Activated naive CD8-positive, alpha-beta T cell treated with anti-CD3 and anti-CD28 coated beads for 36 hours (primary cell): ENCODE results near the gene GLRX3. TPM values are rescaled to one million over a fixed set of nuclear protein-coding genes. Genes with fewer than 3 reads are reported as not detected.
A peak's percentile ranks its signal among the peaks of the same experiment; 100 is the strongest.
"Not testable (repeated sequence)": the region's sequence is repeated elsewhere in the genome, so short reads cannot be mapped to it uniquely, and the experiment has no call there.

Experiments used
- DNase-seq: peaks from one replicate; pipeline ENCODE4 v3.0.0; 2021
- H3K27ac Mint-ChIP-seq: one replicate; pipeline ENCODE4 v1.8.0; 2022; ENCODE audit warnings: mild to moderate bottlenecking, moderate library complexity, mixed read lengths
- H3K27me3 Mint-ChIP-seq: one replicate; pipeline ENCODE4 v1.8.0; 2022; ENCODE audit warnings: mild to moderate bottlenecking, mixed read lengths
- H3K36me3 Mint-ChIP-seq: one replicate; pipeline ENCODE4 v1.8.0; 2021; ENCODE audit warnings: mild to moderate bottlenecking, mixed read lengths
- H3K4me1 Mint-ChIP-seq: one replicate; pipeline ENCODE4 v1.8.0; 2021; ENCODE audit warnings: mixed read lengths
- H3K4me3 Mint-ChIP-seq: one replicate; pipeline ENCODE4 v1.8.0; 2022; ENCODE audit warnings: mild to moderate bottlenecking, moderate library complexity, mixed read lengths
- H3K9me3 Mint-ChIP-seq: one replicate; pipeline ENCODE4 v1.8.0; 2022; ENCODE audit warnings: mixed read lengths
- total RNA-seq, 2 experiments: library from RNA; stranded (reverse); gene quantifications; one replicate each; pipeline ENCODE4 v1.2.3, GENCODE V29; 2021

GLRX3 gene
- total RNA-seq, 2 experiments from 2014 or later: 142 to 146 TPM

- no peak for DNase-seq
- Mint-ChIP-seq H3K27me3 (peaks cover 16% of the 10 kb centered on the region), H3K9me3 (no peaks in the 10 kb centered on the region), H3K4me3 (peak overlapping the region; percentile 3), H3K36me3 (peaks cover 4% of the 10 kb centered on the region), H3K4me1 (peaks cover 2% of the 10 kb centered on the region), H3K27ac (no peak overlapping the region)
Observed at GRCh38 chr10:130191380-130191779, 55.2 kb downstream of the GLRX3 start.

GRCh38 chr10:130192276-130192848 is 56.2 kb downstream of the GLRX3 start:
- Mint-ChIP-seq H3K9me3 (no peaks in the 10 kb centered on the region), H3K4me1 (peaks cover 2% of the 10 kb centered on the region), H3K27me3 (peaks cover 16% of the 10 kb centered on the region), H3K36me3 (peaks cover 4% of the 10 kb centered on the region), H3K4me3 (no peak overlapping the region), H3K27ac (no peak overlapping the region)
- DNase-seq: no peak

GRCh38 chr10:130193033-130193432 is 56.8 kb downstream of the GLRX3 start:
- DNase-seq: no peak
- Mint-ChIP-seq H3K27me3 (peaks cover 16% of the 10 kb centered on the region), H3K4me3 (no peak overlapping the region), H3K27ac (no peak overlapping the region), H3K9me3 (no peaks in the 10 kb centered on the region), H3K4me1 (peaks cover 2% of the 10 kb centered on the region), H3K36me3 (peaks cover 2% of the 10 kb centered on the region)

- H3K36me3 Mint-ChIP-seq: peaks cover 2% of the 10 kb centered on the region
- H3K27me3 Mint-ChIP-seq: peaks cover 16% of the 10 kb centered on the region
- no peak overlapping the region for H3K27ac Mint-ChIP-seq
- DNase-seq: no peak
- peaks cover 2% of the 10 kb centered on the region for H3K4me1 Mint-ChIP-seq
- H3K9me3 Mint-ChIP-seq: no peaks in the 10 kb centered on the region
- no peak overlapping the region for H3K4me3 Mint-ChIP-seq
Observed at GRCh38 chr10:130193493-130194193, 57.5 kb downstream of the GLRX3 start.

GRCh38 chr10:130194194-130194990 is 58.2 kb downstream of the GLRX3 start:
- Mint-ChIP-seq H3K27ac (no peak overlapping the region), H3K36me3 (peaks cover 2% of the 10 kb centered on the region), H3K4me3 (no peak overlapping the region), H3K9me3 (no peaks in the 10 kb centered on the region), H3K4me1 (peaks cover 2% of the 10 kb centered on the region), H3K27me3 (peaks cover 16% of the 10 kb centered on the region)
- DNase-seq: no peak

GRCh38 chr10:130194991-130195645 is 58.9 kb downstream of the GLRX3 start:
- Mint-ChIP-seq H3K9me3 (no peaks in the 10 kb centered on the region), H3K27ac (no peak overlapping the region), H3K27me3 (peaks cover 16% of the 10 kb centered on the region), H3K4me1 (no peaks in the 10 kb centered on the region), H3K4me3 (no peak overlapping the region), H3K36me3 (peaks cover 2% of the 10 kb centered on the region)
- no peak for DNase-seq

GRCh38 chr10:130195746-130196294 is 59.6 kb downstream of the GLRX3 start:
- Mint-ChIP-seq H3K36me3 (peaks cover 2% of the 10 kb centered on the region), H3K9me3 (no peaks in the 10 kb centered on the region), H3K27ac (no peak overlapping the region), H3K4me3 (no peak overlapping the region), H3K4me1 (no peaks in the 10 kb centered on the region), H3K27me3 (peaks cover 16% of the 10 kb centered on the region)
- no peak for DNase-seq

GRCh38 chr10:130196511-130197487 is 60.6 kb downstream of the GLRX3 start:
- Mint-ChIP-seq H3K9me3 (no peaks in the 10 kb centered on the region), H3K36me3 (no peaks in the 10 kb centered on the region), H3K4me3 (no peak overlapping the region), H3K4me1 (no peaks in the 10 kb centered on the region), H3K27ac (no peak overlapping the region), H3K27me3 (peaks cover 7% of the 10 kb centered on the region)
- DNase-seq: no peak

GRCh38 chr10:130198651-130199050 is 62.5 kb downstream of the GLRX3 start:
- Mint-ChIP-seq H3K4me1 (no peaks in the 10 kb centered on the region), H3K9me3 (no peaks in the 10 kb centered on the region), H3K27me3 (no peaks in the 10 kb centered on the region), H3K27ac (no peak overlapping the region), H3K4me3 (no peak overlapping the region), H3K36me3 (no peaks in the 10 kb centered on the region)
- no peak for DNase-seq

- no peak overlapping the region for H3K4me3 Mint-ChIP-seq
- no peak for DNase-seq
- no peaks in the 10 kb centered on the region for H3K4me1 Mint-ChIP-seq
- no peaks in the 10 kb centered on the region for H3K9me3 Mint-ChIP-seq
- H3K36me3 Mint-ChIP-seq: no peaks in the 10 kb centered on the region
- no peak overlapping the region for H3K27ac Mint-ChIP-seq
- H3K27me3 Mint-ChIP-seq: no peaks in the 10 kb centered on the region
Observed at GRCh38 chr10:130200179-130201042, 64.2 kb downstream of the GLRX3 start.

GRCh38 chr10:130201043-130201380 is 64.8 kb downstream of the GLRX3 start:
- Mint-ChIP-seq H3K27me3 (no peaks in the 10 kb centered on the region), H3K4me3 (no peak overlapping the region), H3K27ac (no peak overlapping the region), H3K9me3 (no peaks in the 10 kb centered on the region), H3K36me3 (no peaks in the 10 kb centered on the region), H3K4me1 (no peaks in the 10 kb centered on the region)
- no peak for DNase-seq

GRCh38 chr10:130202150-130202549 is 66.0 kb downstream of the GLRX3 start:
- H3K36me3 Mint-ChIP-seq, H3K4me3 Mint-ChIP-seq, H3K9me3 Mint-ChIP-seq, H3K27me3 Mint-ChIP-seq, H3K4me1 Mint-ChIP-seq, H3K27ac Mint-ChIP-seq, DNase-seq: not testable (repeated sequence)

GRCh38 chr10:130202984-130203621 is 66.9 kb downstream of the GLRX3 start:
- no peaks in the 10 kb centered on the region for H3K27me3 Mint-ChIP-seq

More at GRCh38 chr10:130202984-130203621, 66.9 kb downstream of the GLRX3 start:
- Mint-ChIP-seq H3K4me3 (no peak overlapping the region), H3K36me3 (no peaks in the 10 kb centered on the region), H3K9me3 (no peaks in the 10 kb centered on the region), H3K4me1 (no peaks in the 10 kb centered on the region), H3K27ac (no peak overlapping the region)
- DNase-seq: no peak
